ENCODE data around the gene EEIG1. TPM values are rescaled to one million over a fixed set of nuclear protein-coding genes. Genes with fewer than 3 reads are reported as not detected.

EEIG1 gene
- total RNA-seq, 1 donor = 15.5 TPM

DNA sequence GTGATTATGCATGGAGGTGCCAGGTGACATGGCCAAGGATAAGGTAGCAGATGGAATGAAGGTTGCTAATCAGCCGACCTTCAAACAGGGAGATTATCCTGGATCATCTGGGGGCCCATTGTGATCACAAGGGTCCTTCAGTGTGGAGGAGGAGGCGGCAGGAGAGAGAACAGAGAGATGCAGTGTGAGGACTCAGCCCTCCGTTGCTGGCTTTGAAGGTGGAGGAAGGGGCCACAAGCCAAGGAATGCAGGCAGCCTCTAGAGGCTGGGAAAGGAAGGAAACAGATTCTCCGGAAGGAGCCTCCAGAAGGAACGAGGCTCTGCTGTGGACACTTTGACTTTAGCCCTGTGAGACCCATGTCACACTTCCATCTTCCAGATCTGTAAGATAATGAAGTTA, 27.4 kb upstream of the EEIG1 start:
- no peak for DNase-seq (ENCODE audit: low read depth)
- TF ChIP-seq, protein P1, sequence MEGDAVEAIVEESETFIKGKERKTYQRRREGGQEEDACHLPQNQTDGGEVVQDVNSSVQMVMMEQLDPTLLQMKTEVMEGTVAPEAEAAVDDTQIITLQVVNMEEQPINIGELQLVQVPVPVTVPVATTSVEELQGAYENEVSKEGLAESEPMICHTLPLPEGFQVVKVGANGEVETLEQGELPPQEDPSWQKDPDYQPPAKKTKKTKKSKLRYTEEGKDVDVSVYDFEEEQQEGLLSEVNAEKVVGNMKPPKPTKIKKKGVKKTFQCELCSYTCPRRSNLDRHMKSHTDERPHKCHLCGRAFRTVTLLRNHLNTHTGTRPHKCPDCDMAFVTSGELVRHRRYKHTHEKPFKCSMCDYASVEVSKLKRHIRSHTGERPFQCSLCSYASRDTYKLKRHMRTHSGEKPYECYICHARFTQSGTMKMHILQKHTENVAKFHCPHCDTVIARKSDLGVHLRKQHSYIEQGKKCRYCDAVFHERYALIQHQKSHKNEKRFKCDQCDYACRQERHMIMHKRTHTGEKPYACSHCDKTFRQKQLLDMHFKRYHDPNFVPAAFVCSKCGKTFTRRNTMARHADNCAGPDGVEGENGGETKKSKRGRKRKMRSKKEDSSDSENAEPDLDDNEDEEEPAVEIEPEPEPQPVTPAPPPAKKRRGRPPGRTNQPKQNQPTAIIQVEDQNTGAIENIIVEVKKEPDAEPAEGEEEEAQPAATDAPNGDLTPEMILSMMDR (IDR thresholded peaks at IDR 0.05; ENCODE audit: insufficient read depth, low read depth, low read length) = no peak

DNA sequence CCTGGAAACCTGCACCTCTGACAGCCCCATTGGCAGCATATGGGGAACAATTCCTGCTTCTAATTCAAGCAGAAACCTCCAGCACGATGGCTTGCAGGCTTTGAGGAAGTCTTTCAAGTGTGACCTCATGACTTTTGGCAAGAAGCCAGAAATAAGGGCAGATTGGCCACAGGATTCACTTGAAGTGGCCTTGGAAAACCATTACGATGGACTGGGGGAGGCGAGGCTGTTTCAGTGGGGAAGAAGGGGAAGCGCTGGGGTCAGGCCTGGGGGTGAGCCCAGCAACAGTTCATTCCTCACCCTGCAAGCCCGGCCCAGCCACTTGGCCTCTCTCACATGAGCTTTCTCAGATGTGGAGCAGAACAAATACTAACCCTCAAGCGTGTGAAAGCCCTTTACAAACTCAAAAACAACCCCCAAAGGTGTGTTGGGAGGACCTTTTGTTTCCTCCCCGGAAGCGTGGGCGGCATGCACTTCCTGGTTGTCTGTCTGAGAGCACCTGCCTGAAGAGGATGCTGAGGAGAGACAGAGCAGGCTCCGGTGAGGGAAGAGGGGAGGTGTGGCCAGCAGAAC, 26.9 kb upstream of the EEIG1 start:
- DNase-seq (ENCODE audit: low read depth) = peak; percentile 47
- no peak overlapping the region for H3K4me3 ChIP-seq (ENCODE audit: low read depth, low read length)
- TF ChIP-seq, protein P1 (IDR thresholded peaks at IDR 0.05; ENCODE audit: insufficient read depth, low read depth, low read length) = no peak

More for the DNA sequence above, 27.4 kb upstream of the EEIG1 start:
- no peak overlapping the region for H3K4me3 ChIP-seq (ENCODE audit: low read depth, low read length)

DNA sequence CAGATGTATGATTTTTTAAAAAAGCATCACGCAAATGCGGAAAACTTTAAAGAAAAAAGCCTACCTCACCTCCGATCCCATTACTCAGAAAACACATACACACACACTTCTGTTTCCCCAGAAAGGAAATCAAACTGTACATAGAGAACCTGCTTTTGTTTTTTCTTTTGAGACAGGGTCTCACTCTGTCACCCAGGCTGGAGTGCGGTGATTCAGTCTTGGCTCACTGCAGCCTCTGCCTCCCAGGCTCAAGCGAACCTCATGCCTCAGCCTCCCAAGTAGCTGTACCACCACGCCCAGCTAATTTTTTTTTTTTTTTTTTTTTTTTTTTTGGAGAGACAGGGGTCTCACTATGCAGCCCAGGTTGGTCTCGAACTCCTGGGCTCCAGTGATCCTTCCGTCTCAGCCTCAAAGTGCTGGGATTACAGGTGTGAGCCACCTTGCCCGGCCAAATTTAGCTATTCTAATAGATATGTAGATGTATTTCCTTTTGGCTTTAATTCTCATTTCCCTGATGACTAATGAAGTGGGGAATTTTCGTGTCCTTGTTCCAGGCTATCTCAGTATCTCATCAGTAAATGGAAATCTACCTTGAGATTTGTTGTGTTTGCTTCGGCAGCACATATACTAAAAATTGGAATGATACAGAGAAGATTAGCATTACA, 25.7 kb upstream of the EEIG1 start:
- TF ChIP-seq, protein P1 (IDR thresholded peaks at IDR 0.05; ENCODE audit: insufficient read depth, low read depth, low read length) = no peak
- DNase-seq (ENCODE audit: low read depth) = peak; percentile 40
- H3K4me3 ChIP-seq (ENCODE audit: low read depth, low read length) = no peak overlapping the region

DNA sequence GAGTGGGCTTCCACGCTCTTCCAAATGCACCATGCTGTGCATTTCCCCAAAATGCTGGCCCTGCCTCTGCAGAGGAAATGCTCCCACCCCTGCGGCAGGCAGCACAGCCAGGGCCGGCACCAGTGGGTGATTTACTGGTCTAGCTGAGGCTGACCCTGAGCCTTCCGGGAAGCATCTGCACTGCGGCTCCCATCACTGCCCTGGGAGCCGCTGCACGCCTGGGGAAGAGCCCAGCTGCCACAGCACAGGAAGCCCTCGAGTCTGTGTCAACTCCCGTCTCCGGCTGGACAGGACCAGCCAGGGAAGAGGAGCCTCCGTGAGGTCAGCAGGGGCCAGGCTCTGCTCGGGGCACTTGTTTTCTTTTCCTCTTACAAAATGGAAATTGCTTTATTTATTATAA, 25.1 kb upstream of the EEIG1 start:
- no peak overlapping the region for H3K4me3 ChIP-seq (ENCODE audit: low read depth, low read length)
- peak; percentile 64 for DNase-seq (ENCODE audit: low read depth)
- TF ChIP-seq, protein P1 (IDR thresholded peaks at IDR 0.05; ENCODE audit: insufficient read depth, low read depth, low read length) = no peak

DNA sequence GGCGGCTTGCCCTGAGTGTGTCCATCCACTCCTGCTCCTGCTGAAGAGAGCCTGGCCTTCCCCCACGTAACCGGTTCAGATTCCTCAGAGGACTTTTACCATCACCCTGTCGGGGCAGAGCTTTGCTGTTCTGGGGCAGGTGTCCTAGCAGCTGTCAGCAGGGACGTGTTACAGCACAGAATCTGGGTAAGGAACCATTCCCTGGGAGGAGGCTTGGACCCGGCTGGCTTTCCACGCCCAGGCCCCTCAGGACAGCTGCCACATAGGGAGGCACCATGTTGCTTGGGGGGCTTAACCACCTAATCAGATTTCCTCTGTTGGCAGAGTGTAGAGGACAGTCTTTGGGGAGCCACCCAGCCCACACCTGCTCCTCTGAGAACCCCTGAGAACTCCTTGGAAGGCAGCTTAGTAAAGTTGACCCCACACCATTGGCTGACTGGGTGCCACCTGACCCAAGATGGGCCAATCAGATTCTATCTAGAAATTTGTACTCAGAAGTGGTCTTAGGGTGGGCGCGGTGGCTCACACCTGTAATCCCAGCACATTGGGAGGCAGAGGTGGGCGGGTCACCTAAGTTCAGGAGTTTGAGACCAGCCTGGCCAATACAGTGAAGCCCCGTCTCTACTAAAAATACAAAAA, 23.3 kb upstream of the EEIG1 start:
- H3K4me3 ChIP-seq (ENCODE audit: low read depth, low read length) = no peak overlapping the region
- no peak for DNase-seq (ENCODE audit: low read depth)
- TF ChIP-seq, protein P1 (IDR thresholded peaks at IDR 0.05; ENCODE audit: insufficient read depth, low read depth, low read length) = no peak

DNA sequence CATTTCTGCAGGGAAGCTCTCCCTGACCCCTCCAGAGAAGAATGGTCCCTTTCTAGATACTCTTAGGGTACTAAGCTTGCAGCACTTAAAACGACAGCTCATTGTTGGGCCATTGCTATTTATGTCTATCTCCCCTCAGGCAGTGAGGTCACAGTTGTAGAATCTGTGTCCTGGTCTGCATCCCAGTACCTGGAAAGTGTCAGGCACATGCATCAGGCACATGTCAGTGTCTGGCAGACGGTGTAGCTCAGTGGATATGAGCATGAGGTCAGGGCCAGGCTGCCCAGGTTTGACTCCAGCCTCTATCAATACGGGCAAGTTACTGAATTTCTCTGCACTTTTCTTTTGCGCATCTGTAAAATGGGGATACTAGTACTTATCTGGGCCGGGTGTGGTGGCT, 22.2 kb upstream of the EEIG1 start:
- no peak for DNase-seq (ENCODE audit: low read depth)
- no peak overlapping the region for H3K4me3 ChIP-seq (ENCODE audit: low read depth, low read length)
- TF ChIP-seq, protein P1 (IDR thresholded peaks at IDR 0.05; ENCODE audit: insufficient read depth, low read depth, low read length) = no peak

Data from fibroblast of villous mesenchyme (primary cell).